Suprapubic skin (tissue), 4 donors: ENCODE measurements around the gene LOX. TPM values are rescaled to one million over a fixed set of nuclear protein-coding genes. Genes with fewer than 3 reads are reported as not detected.
"Not testable (repeated sequence)": the region's sequence is repeated elsewhere in the genome, so short reads cannot be mapped to it uniquely, and the experiment has no call there.

ENCODE experiments used
- DNase-seq, 2 donors: peaks; one replicate each; pipeline ENCODE4 v3.0.0-alpha.2; 2019; ENCODE audit warnings: low spot score in 2 of 2
- H3K27ac ChIP-seq: fragments of 200-600 bp; sonication (generic); one replicate; pipeline ENCODE4 v1.5.1; 2019
- H3K27me3 ChIP-seq: fragments of 200-600 bp; sonication (generic); one replicate; pipeline ENCODE4 v1.5.1; 2019
- H3K36me3 ChIP-seq: fragments of 200-600 bp; sonication (generic); one replicate; pipeline ENCODE4 v1.5.1; 2019
- H3K4me1 ChIP-seq: fragments of 200-600 bp; sonication (generic); one replicate; pipeline ENCODE4 v1.5.1; 2019
- H3K4me3 ChIP-seq: fragments of 200-600 bp; sonication (generic); one replicate; pipeline ENCODE4 v1.5.1; 2019; ENCODE audit warnings: mild to moderate bottlenecking
- H3K9me3 ChIP-seq: fragments of 200-600 bp; sonication (generic); one replicate; pipeline ENCODE4 v1.5.1; 2019
- CTCF ChIP-seq, 2 donors: fragments of 200-600 bp in 1 of 2; fragments of 450-650 bp in 1 of 2; sonication (generic) in 1 of 2; IDR thresholded peaks; one replicate each; pipeline ENCODE4 v1.5.1; 2016 to 2019; ENCODE audit warnings: antibody characterized with exemption in 2 of 2, mild to moderate bottlenecking in 1 of 2, moderate library complexity in 1 of 2
- EP300 ChIP-seq: sonication (generic); formaldehyde crosslinking; IDR thresholded peaks from one replicate; pipeline ENCODE4 v1.6.1; 2017; ENCODE audit warnings: antibody characterized with exemption
- POLR2A ChIP-seq, 2 donors: fragments of 450-650 bp; IDR thresholded peaks; one replicate each; pipeline ENCODE4 v1.6.1; 2017; ENCODE audit warnings: antibody characterized with exemption in 2 of 2, mild to moderate bottlenecking in 2 of 2, moderate library complexity in 2 of 2
- POLR2AphosphoS5 ChIP-seq, 3 donors: sonication (generic); formaldehyde crosslinking; IDR thresholded peaks; one replicate each; pipeline ENCODE4 v1.6.1; 2017; ENCODE audit warnings: antibody characterized with exemption in 3 of 3
- WGBS: methylation state at CpG from one replicate; pipeline ENCODE4 v1.1.5; 2018; 5-methylcytosine and 5-hydroxymethylcytosine counted together
- total RNA-seq, 4 donors: library from RNA; depleted of rRNA; stranded (reverse); fragments of >200 nt; gene quantifications; one replicate each; pipeline ENCODE4 v1.1.0, GENCODE V29; 2016

LOX gene
- total RNA-seq, 4 donors from 2014 or later, result 4.9 to 20.2 (median 9.8) TPM

- no peak for DNase-seq
- Histone ChIP-seq H3K27ac (no peak overlapping the region), H3K4me1 (no peaks in the 10 kb centered on the region), H3K9me3 (no peaks in the 10 kb centered on the region), H3K36me3 (no peaks in the 10 kb centered on the region), H3K27me3 (no peaks in the 10 kb centered on the region), H3K4me3 (no peak overlapping the region)
- TF ChIP-seq CTCF (IDR thresholded peaks at IDR 0.05) (no peak), EP300 (no peak), POLR2AphosphoS5 (IDR thresholded peaks at IDR 0.05) (no peak), POLR2A (IDR thresholded peaks at IDR 0.05) (no peak)
- WGBS, result 50% methylated on average over 3 of the region's 3 CpGs
Observed at GRCh38 chr5:122095158-122095557, 17.1 kb upstream of the LOX start.

- 90% methylated on average over 5 of the region's 5 CpGs for WGBS
- H3K36me3 ChIP-seq, result not testable (repeated sequence)
Observed at GRCh38 chr5:122094251-122094650, 16.2 kb upstream of the LOX start.

GRCh38 chr5:122093415-122094180 is 15.5 kb upstream of the LOX start:
- TF ChIP-seq EP300, result no peak
- TF ChIP-seq POLR2AphosphoS5 (IDR thresholded peaks at IDR 0.05), result no peak
- no peak for TF ChIP-seq CTCF (IDR thresholded peaks at IDR 0.05)
- TF ChIP-seq POLR2A (IDR thresholded peaks at IDR 0.05), result no peak
- H3K27me3 ChIP-seq, result no peaks in the 10 kb centered on the region
- no peaks in the 10 kb centered on the region for H3K9me3 ChIP-seq
- 53% methylated on average over 7 of the region's 7 CpGs for WGBS
- peak overlapping the region; percentile 28 for H3K27ac ChIP-seq
- DNase-seq, result no peak
- no peaks in the 10 kb centered on the region for H3K36me3 ChIP-seq
- H3K4me1 ChIP-seq, result peaks cover 6% of the 10 kb centered on the region
- H3K4me3 ChIP-seq, result no peak overlapping the region

More at GRCh38 chr5:122094251-122094650, 16.2 kb upstream of the LOX start:
- not testable (repeated sequence) for H3K9me3 ChIP-seq, H3K4me1 ChIP-seq, H3K4me3 ChIP-seq, DNase-seq, H3K27me3 ChIP-seq
- peak overlapping the region; percentile 11 for H3K27ac ChIP-seq

GRCh38 chr5:122091936-122092600 is 14.0 kb upstream of the LOX start:
- TF ChIP-seq POLR2AphosphoS5 (IDR thresholded peaks at IDR 0.05), result no peak
- no peak for TF ChIP-seq POLR2A (IDR thresholded peaks at IDR 0.05)
- TF ChIP-seq CTCF (IDR thresholded peaks at IDR 0.05), result peak in 1 of 2 donors; percentile 13
- no peak for TF ChIP-seq EP300
- DNase-seq, result no peak
- H3K9me3 ChIP-seq, result no peaks in the 10 kb centered on the region
- H3K27me3 ChIP-seq, result no peaks in the 10 kb centered on the region
- H3K4me3 ChIP-seq, result no peak overlapping the region
- no peak overlapping the region for H3K27ac ChIP-seq
- WGBS, result 57% methylated on average over 9 of the region's 9 CpGs
- H3K36me3 ChIP-seq, result no peaks in the 10 kb centered on the region
- H3K4me1 ChIP-seq, result peaks cover 6% of the 10 kb centered on the region

- no peaks in the 10 kb centered on the region for H3K27me3 ChIP-seq
- TF ChIP-seq POLR2AphosphoS5 (IDR thresholded peaks at IDR 0.05) (no peak), POLR2A (IDR thresholded peaks at IDR 0.05) (no peak), CTCF (IDR thresholded peaks at IDR 0.05) (no peak), EP300 (no peak)
- no peaks in the 10 kb centered on the region for H3K36me3 ChIP-seq
- 58% methylated on average over 2 of the region's 2 CpGs for WGBS
- no peak overlapping the region for H3K27ac ChIP-seq
- H3K4me3 ChIP-seq, result no peak overlapping the region
- DNase-seq, result no peak
- no peaks in the 10 kb centered on the region for H3K9me3 ChIP-seq
- H3K4me1 ChIP-seq, result peaks cover 6% of the 10 kb centered on the region
Observed at GRCh38 chr5:122089096-122090013, 11.3 kb upstream of the LOX start.
